Hematopoietic multipotent progenitor cell treated with erythropoietin and hydrocortisone succinate and interleukin-3 and kit ligand, for 17 days (in vitro differentiated cells): ENCODE data around the gene AURKA.
"Not testable (repeated sequence)": the region's sequence is repeated elsewhere in the genome, so short reads cannot be mapped to it uniquely, and the experiment has no call there.

Source experiments
- DNase-seq: peaks from one replicate; pipeline ENCODE4 v3.0.0-alpha.2; 2015; ENCODE audit warnings: low spot score

AURKA gene

GRCh38 chr20:56422076-56422823 lies 30.2 kb upstream of the AURKA start:
- no peak for DNase-seq

DNA sequence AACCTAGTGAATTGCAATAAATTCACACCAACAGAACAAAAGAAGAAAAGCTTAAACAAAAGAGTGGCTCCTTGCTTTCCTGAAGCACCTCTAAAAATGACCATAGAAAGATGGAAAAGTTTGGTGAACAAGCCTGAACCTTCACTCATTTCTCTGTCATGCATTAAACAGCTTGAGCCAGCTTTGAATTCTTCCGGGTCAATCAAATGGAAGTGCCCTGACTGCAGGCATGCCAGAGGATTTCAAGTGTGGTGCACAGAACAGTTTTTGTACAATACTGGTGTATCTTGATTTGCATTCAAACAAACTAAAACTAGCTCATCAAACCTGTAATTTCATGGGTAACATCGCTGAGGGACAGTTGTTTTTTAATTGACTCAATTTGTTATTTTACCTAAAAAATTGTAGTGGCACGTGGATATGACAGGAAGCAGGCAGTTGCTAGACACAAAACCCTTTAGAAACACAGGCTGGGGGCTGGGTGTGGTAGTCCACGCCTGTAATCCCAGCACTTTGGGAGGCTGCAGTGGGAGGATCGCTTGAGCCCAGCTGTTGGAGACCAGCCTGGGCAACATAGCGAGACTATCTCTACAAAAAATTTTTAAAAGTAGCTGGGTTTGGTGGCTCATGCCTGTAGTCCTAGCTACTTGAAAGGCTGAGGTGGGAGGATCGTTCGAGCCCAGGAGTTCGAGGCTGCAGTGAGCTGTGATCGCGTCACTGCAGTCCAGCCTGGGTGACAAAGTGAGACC lies 29.1 kb upstream of the AURKA start:
- DNase-seq, result no peak

DNA sequence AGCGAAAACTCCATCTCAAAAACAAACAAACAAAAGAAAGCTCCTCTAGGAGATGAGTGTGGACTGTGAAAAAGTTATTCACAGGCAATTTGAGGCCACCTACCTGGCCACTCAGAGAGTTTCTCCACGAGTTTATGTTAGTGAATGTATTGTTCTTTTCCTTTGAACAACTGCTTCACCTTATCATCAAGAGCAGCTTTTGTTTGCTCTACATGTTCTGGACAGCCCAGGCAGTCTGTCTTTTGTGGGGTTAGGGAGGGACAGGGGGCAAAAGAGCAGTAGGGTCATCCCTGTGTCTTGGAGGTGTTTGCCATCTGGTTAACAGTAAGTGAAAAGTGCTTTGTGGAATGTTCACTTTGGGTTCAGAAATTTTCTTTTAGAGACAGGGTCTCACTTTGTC lies 28.0 kb upstream of the AURKA start:
- DNase-seq, result no peak

GRCh38 chr20:56418385-56418861 lies 26.4 kb upstream of the AURKA start:
- DNase-seq, result no peak

DNA sequence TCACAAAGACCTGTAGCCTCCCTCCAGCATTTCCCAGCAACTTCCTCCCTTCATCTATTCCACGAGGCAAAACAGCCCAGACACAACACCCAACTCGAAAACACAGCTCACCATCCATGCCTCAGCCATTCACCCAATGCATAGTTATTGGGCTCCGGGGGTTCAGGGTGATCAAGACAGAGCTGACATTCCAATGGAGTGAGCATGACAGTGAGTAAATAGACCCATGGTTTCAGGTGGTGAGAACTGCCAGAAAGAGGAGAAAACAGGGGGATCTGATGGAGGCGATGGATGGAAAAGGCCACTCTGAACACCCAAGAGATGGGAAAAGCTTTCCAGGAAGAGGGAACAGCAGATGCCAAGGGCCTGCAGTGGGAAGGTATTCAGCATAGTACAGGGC lies 25.9 kb upstream of the AURKA start:
- no peak for DNase-seq

DNA sequence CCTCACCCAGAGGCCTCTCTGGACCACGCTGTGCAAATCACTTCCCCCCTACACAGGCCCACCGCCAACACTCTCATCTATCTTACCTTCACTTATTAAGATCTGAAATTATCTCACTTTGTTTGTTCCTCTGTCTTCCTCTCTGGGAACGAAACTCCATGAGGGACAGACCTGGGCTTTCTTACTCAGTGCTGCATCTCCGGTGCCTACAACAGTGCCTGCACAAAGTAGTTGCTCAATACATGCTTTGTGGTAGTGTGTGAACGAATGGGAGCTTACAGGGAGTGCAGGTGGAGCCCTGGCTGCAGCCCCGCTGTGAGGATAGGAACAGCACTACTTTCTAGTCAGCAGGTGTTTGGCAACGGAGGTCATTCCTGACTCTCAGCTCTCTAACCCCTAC lies 25.4 kb upstream of the AURKA start:
- DNase-seq, result no peak

GRCh38 chr20:56414842-56415765 lies 23.1 kb upstream of the AURKA start:
- DNase-seq, result peak; percentile 33

DNA sequence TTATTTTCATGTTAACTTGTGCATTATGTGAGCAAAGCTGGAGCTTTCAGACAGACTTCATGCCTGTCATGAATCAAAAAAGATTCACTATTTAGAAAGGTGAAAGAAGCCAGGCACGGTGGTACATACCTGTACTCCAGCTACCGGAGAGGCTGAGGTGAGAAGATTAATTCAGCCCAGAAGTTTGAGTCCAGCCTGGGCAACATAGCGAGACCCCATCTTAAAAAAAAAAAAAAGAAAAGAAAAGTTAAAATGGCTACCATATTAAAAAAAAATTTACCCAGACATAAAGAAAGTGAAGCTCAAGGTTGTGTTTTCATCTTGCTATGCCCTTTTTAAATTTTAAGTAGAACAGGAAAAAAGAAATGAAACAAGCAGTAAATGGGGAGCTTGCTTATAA lies 20.9 kb upstream of the AURKA start:
- no peak for DNase-seq

- no peak for DNase-seq
These were observed 20.4 kb upstream of the AURKA start for GRCh38 chr20:56412473-56412790.

DNA sequence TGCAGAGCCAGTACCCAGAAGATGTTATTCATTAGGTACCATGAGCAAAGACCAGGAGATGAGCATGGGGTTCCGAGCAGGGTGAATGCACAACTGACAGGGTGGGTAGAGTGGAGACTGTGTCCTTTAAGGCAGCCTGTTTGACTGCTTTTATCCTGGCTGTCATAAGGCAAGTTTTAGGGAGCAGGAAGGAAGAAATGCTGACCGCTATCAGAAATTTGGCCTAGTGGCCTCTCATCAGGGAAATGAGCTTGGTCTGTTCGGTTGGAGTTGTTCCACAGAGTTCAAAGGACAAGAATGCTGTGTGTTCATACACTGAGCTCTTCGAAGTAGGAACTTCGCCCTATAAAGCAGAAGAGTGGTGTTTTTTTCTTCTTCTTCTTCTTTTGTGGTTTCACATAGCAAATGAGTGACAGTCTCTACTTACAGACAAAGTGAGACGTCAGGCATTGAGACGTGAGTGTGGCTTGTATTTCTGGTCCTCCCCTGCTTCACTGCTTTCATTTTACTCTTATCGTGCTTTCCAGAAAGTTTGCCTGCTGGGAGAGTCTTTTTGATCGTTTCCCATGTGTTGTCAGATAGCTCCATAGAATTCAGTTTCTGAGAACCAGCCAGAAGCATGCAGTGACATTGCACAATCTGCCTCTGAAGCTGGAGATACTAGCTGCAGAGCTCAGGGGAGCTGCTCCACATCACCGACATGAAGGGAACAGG lies 19.9 kb upstream of the AURKA start, which contains the start of gene CASS4:
TSS of gene CASS4 (plus strand) at position 502 of the 714 bp plus-strand sequence. CDS start at position 701, 199 bp downstream.
- DNase-seq, result peak; percentile 78

- DNase-seq, result not testable (repeated sequence)
These were observed 19.3 kb upstream of the AURKA start for GRCh38 chr20:56411287-56411686.

GRCh38 chr20:56409956-56410355 lies 17.9 kb upstream of the AURKA start:
- no peak for DNase-seq

- no peak for DNase-seq
These were observed 17.5 kb upstream of the AURKA start for GRCh38 chr20:56409521-56409920.

DNA sequence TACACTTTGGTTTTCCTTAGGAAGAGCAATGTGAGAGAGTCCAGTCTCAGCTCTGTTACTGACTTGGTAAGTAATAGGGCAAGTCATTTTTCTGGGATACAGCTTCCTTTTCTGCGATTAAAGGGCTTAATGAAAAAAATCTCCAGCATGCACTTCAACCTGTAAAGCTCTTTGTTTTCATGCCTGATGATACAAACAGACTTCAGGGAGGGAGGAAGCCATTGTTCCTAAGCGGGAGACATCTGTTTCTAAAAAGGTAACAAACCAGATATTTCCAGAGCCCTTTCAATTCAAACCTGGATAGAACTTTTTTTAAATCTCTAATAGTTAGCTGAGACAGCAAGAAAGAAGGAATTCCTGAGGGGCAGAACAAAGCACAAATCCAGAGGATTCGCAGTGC lies 14.9 kb upstream of the AURKA start:
- DNase-seq, result no peak

DNA sequence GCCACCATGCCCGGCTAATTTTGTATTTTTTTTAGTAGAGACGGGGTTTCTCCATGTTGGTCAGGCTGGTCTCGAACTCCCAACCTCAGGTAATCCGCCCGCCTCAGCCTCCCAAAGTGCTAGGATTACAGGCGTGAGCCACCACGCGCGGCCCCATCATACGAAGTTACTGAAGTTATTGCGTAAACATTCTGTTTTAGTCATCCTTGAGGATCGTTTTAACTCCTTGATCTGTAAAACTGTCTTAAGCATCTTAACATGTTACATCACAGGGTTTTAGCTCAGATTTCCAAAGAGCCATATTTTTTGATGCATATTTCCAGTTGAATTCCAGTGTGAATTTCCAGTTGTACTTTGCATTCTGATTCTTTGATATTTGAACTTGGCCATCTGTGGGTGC lies 13.3 kb upstream of the AURKA start:
- DNase-seq, result not testable (repeated sequence)

- DNase-seq, result no peak
These were observed 11.4 kb upstream of the AURKA start for GRCh38 chr20:56403465-56403864.

DNA sequence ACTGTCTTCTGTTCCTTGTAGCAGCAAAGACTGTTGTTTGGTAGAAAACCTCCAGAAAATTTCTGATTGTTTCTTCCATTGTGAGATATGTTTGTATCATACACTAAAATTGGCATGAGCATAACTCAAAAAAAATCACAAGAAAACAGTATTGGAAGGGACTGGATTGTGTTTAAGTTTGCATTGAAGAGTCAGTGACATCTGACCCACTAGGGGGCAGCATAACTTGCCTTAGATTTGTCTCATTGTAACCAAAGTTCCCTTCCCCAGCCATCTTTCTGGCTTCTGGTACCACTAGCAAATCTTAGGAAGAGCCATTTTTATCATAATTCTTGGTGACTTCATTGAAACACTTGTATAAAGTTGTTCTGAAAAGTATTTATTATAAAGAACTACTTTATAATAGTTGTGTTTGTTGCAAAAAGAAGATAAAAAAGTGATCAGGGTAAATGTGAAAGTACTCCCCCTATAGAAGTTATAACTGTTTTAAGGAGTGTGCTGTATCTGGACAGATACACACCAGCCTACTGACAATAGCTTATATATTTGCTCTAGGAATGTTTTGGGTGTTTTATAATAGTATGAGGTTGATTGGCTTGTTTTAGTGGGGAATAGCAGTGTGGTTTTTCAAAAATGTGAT lies 8.1 kb upstream of the AURKA start:
- peak; percentile 85 for DNase-seq

DNA sequence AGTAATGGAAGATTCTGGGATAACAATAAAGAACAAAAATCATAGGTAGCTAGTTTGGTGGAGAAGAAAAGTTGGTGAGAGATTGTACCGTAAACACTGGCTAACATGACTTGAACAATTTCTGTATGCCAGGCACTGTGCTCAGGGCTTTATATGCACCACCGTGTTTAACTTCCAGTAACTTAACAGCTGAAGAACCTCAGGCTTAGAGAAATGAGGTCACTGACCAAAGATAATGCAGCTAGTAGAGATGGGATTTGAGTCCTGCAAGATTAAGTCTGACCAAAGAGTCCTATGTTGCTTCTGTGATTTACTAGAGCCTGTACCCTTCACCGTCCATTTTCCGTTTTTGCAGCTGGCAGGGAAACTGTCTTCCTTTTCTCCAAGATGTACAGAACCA lies 3.2 kb upstream of the AURKA start:
- no peak for DNase-seq

GRCh38 chr20:56393653-56394052 lies 1.6 kb upstream of the AURKA start:
- no peak for DNase-seq

- no peak for DNase-seq
These were observed 967 bp upstream of the AURKA start for GRCh38 chr20:56392881-56393482.

DNA sequence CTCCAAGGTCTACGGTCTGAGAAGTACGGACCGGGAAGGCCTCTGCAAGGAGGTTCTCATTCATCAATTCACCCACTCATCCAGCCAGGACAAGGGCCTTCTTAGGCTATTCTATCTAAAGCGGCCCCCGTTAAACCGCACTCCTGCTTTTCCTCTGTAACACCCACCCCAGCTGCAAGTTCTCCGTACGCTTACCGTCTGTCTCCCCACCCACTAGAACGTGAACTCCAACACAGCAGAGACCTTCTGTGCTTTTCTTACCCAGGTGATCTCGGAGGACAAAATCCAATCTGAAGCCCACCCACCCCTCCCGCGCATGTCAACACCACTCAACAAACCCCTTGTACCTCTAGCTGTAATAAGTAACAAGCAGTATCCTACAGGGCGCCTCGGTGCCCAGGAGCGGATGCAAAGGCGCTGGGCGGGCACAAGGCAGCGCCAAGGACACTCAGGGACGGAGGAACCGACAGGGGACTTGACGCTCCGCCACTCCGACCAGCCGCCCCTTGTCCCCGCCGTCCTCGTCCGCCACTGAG lies 351 bp downstream of the AURKA start:
- DNase-seq, result no peak
